Smooth muscle cell of the brain vasculature (primary cell): ENCODE results near the gene SF3A2.

Experiments
- DNase-seq: peaks from one replicate; pipeline ENCODE4 v3.0.0-alpha.2; 2012; ENCODE audit warnings: low read depth, low spot score

The SF3A2 gene

GRCh38 chr19:2253106-2254063 is 16.8 kb downstream of the SF3A2 start:
- no peak for DNase-seq

GRCh38 chr19:2254064-2254872 is 17.6 kb downstream of the SF3A2 start:
- DNase-seq = no peak

- no peak for DNase-seq
Observed at GRCh38 chr19:2255112-2255845, 18.7 kb downstream of the SF3A2 start.

- no peak for DNase-seq
Observed at GRCh38 chr19:2255982-2256685, 19.5 kb downstream of the SF3A2 start, which contains the start of gene JSRP1. Gene JSRP1, minus strand, starts transcription at chr19:2256417. Its CDS starts 1,103 bp downstream, at chr19:2255314.

- DNase-seq = no peak
Observed at GRCh38 chr19:2259336-2259735, 22.7 kb downstream of the SF3A2 start.

- DNase-seq = no peak
Observed at GRCh38 chr19:2260341-2260805, 23.7 kb downstream of the SF3A2 start.

- DNase-seq = no peak
Observed at GRCh38 chr19:2261438-2262172, 25.0 kb downstream of the SF3A2 start.

- DNase-seq = no peak
Observed at GRCh38 chr19:2266183-2266993, 29.8 kb downstream of the SF3A2 start.

GRCh38 chr19:2268480-2268830 is 31.8 kb downstream of the SF3A2 start:
- no peak for DNase-seq

GRCh38 chr19:2268861-2269243 is 32.2 kb downstream of the SF3A2 start:
- DNase-seq = no peak

- peak; percentile 88 for DNase-seq
Observed at GRCh38 chr19:2269244-2270156, 32.9 kb downstream of the SF3A2 start.

- DNase-seq = no peak
Observed at GRCh38 chr19:2270157-2270422, 33.5 kb downstream of the SF3A2 start.

- DNase-seq = peak; percentile 66
Observed at GRCh38 chr19:2270423-2271233, 34.0 kb downstream of the SF3A2 start.

GRCh38 chr19:2271234-2272103 is 34.8 kb downstream of the SF3A2 start:
- no peak for DNase-seq

GRCh38 chr19:2273356-2274184 is 36.9 kb downstream of the SF3A2 start:
- no peak for DNase-seq

GRCh38 chr19:2274185-2274711 is 37.6 kb downstream of the SF3A2 start:
- DNase-seq = no peak
